WTC11 (cell line): ENCODE data around the gene PRODH. TPM values are rescaled to one million over a fixed set of nuclear protein-coding genes. Genes with fewer than 3 reads are reported as not detected.
"Not testable (repeated sequence)": the region's sequence is repeated elsewhere in the genome, so short reads cannot be mapped to it uniquely, and the experiment has no call there.

ENCODE experiments used
- ATAC-seq: fragments of 200-7000 bp; cut with Tn5 transposase; 2 replicates; pipeline ENCODE4 v1.10.0; 2021; ENCODE audit warnings: mild to moderate bottlenecking, moderate library complexity
- CTCF ChIA-PET: fragments of 300-600 bp; sonication (Branson Sonifier 250); formaldehyde crosslinking; loops from one replicate; lab custom pipeline; 2021; ENCODE audit warnings: antibody characterized with exemption; lab: Charles Lee
- POLR2A ChIA-PET: fragments of 350-600 bp; sonication (Branson Sonifier 250); formaldehyde crosslinking; loops from one replicate; lab custom pipeline; 2021; ENCODE audit warnings: antibody characterized with exemption; lab: Charles Lee
- DNase-seq: peaks from one replicate; pipeline ENCODE4 v3.0.0; 2021; ENCODE audit warnings: low spot score
- H3K27ac Mint-ChIP-seq: 2 replicates; pipeline ENCODE4 v1.8.0; 2021; ENCODE audit warnings: mixed read lengths
- H3K27me3 Mint-ChIP-seq: 2 replicates; pipeline ENCODE4 v1.8.0; 2021; ENCODE audit warnings: low read depth, mild to moderate bottlenecking, moderate library complexity, mixed read lengths
- H3K36me3 Mint-ChIP-seq: 2 replicates; pipeline ENCODE4 v1.8.0; 2021; ENCODE audit warnings: mixed read lengths
- H3K4me1 Mint-ChIP-seq: 2 replicates; pipeline ENCODE4 v1.8.0; 2022; ENCODE audit warnings: mixed read lengths
- H3K4me3 Mint-ChIP-seq: 2 replicates; pipeline ENCODE4 v1.8.0; 2021; ENCODE audit warnings: mild to moderate bottlenecking, moderate library complexity, mixed read lengths
- H3K9me3 Mint-ChIP-seq: 2 replicates; pipeline ENCODE4 v1.8.0; 2021; ENCODE audit warnings: mixed read lengths
- ATF2 ChIP-seq: sonication (generic); formaldehyde crosslinking; IDR thresholded peaks from 2 replicates; pipeline ENCODE4 v1.8.1; 2022; ENCODE audit warnings: low read depth, missing genetic modification reagents, borderline replicate concordance
- CTCF ChIP-seq: fragments of 200-600 bp; IDR thresholded peaks from 2 replicates; pipeline ENCODE4 v1.8.0; 2022; ENCODE audit warnings: antibody characterized with exemption
- ELF4 ChIP-seq: sonication (generic); formaldehyde crosslinking; IDR thresholded peaks from 2 replicates; pipeline ENCODE4 v1.8.1; 2022; ENCODE audit warnings: low read depth, mild to moderate bottlenecking, moderate library complexity, missing genetic modification reagents
- EMX1 ChIP-seq: fragments of 250-450 bp; sonication (Bioruptor Pico); IDR thresholded peaks from 2 replicates; pipeline ENCODE4 v1.8.0; 2021; ENCODE audit warnings: mild to moderate bottlenecking
- ETV6 ChIP-seq: sonication (generic); formaldehyde crosslinking; IDR thresholded peaks from 2 replicates; pipeline ENCODE4 v1.8.1; 2022; ENCODE audit warnings: mild to moderate bottlenecking, missing genetic modification reagents
- HMGA2 ChIP-seq: fragments of 250-450 bp; sonication (Bioruptor Pico); IDR thresholded peaks from 2 replicates; pipeline ENCODE4 v1.4.0; 2021; ENCODE audit warnings: mild to moderate bottlenecking, moderate library complexity
- IRF1 ChIP-seq: sonication (generic); formaldehyde crosslinking; IDR thresholded peaks from 2 replicates; pipeline ENCODE4 v1.8.0; 2023; ENCODE audit warnings: missing genetic modification reagents
- OVOL2 ChIP-seq: fragments of 250-450 bp; sonication (Bioruptor Pico); IDR thresholded peaks from 2 replicates; pipeline ENCODE4 v1.9.0; 2021; ENCODE audit warnings: mild to moderate bottlenecking, borderline replicate concordance
- ZBTB21 ChIP-seq: sonication (generic); formaldehyde crosslinking; IDR thresholded peaks from 2 replicates; pipeline ENCODE4 v1.8.1; 2023; ENCODE audit warnings: mild to moderate bottlenecking, missing genetic modification reagents, borderline replicate concordance
- ZNF263 ChIP-seq: sonication (generic); formaldehyde crosslinking; IDR thresholded peaks from 2 replicates; pipeline ENCODE4 v1.8.1; 2022; ENCODE audit warnings: low read depth, mild to moderate bottlenecking, moderate library complexity, missing genetic modification reagents
- ZNF512 ChIP-seq: sonication (generic); formaldehyde crosslinking; IDR thresholded peaks from 2 replicates; pipeline ENCODE4 v1.8.1; 2022; ENCODE audit warnings: missing genetic modification reagents, borderline replicate concordance
- total RNA-seq: library from RNA; stranded (reverse); gene quantifications from 3 replicates; pipeline ENCODE4 v1.2.3, GENCODE V29; 2021
- TF ChIP-seq, protein P1 (sequence below): fragments of 250-450 bp; sonication (Bioruptor Pico); IDR thresholded peaks from 2 replicates; pipeline ENCODE4 v1.8.0; 2021; ENCODE audit warnings: mild to moderate bottlenecking
- TF ChIP-seq, protein P2 (sequence below): sonication (generic); formaldehyde crosslinking; IDR thresholded peaks from 2 replicates; pipeline ENCODE4 v1.8.0; 2022; ENCODE audit warnings: mild to moderate bottlenecking, missing genetic modification reagents

PRODH gene
- total RNA-seq, 1 experiment from 2014 or later = 97.3 TPM

DNA sequence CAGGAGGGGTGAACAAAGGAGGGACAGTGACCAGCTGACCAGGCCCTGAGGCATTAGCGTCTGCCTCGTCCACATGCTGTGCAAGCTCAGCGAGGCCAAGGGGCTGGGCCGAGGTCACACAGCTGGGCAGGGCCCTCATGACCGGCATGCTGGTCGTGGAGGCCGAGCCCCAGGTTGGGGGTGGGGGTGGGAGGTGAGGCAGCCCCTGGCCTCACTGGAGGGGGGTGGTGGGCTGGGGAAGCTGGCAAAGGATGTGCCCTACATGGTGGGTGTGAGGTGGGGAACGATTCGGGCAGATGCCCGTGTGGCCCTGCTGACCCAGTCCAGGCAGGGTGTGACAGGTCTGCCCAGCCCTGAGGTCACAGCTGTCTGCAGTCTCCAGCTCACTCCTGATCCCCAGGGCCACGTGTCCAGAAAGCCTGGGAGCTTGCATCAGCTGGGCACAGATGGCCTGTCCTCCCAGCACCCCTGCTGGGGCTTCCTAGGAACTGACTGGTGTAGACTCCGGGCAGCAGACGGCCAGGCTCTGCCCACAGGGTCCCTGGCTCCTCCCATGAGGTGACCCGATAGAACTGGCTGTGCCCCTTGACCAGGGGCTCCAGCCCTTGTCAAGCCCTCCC, 31.4 kb upstream of the PRODH start:
- POLR2A ChIA-PET, DNase-seq, H3K4me3 Mint-ChIP-seq, H3K36me3 Mint-ChIP-seq, H3K4me1 Mint-ChIP-seq, H3K27ac Mint-ChIP-seq, H3K27me3 Mint-ChIP-seq, ATAC-seq, H3K9me3 Mint-ChIP-seq: not testable (repeated sequence)
- CTCF ChIA-PET = interaction anchor here (0.6 kb wide), 1 partner anchor 177 kb away, joined by 7 read pairs; the partner anchor contains the start of gene ESS2

DNA sequence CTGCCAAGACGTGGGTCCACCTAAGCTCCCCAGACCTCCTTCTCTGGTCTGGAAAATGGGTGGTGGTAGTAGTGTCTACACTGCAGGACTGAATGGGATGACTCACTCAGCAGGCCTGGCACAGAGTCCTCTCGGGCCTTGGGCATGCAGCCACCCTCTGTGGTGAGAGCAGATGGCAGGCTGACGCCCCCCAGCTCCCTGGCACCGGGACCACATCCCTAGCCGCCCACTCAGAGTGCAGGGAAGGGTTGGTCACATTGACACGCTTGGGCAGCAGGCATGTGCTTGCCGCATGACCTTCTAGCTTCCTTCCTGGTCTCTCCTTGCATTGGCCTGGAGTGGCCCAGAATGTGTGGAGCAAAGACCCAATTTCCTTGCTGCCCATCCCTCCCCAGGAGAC, 30.7 kb upstream of the PRODH start:
- H3K27me3 Mint-ChIP-seq = 0 out of 2 replicates have a peak, but pooled peaks cover 3% of the 10 kb centered on the region
- H3K4me3 Mint-ChIP-seq = no peak overlapping the region
- peaks cover 4% of the 10 kb centered on the region; the same call in 1 of the 2 replicates for H3K4me1 Mint-ChIP-seq
- ATAC-seq (no peak), DNase-seq (no peak)
- ChIA-PET POLR2A (no interaction called here), CTCF (interaction anchor here (0.6 kb wide), 1 partner anchor 178 kb away, joined by 7 read pairs; the partner anchor contains the start of gene ESS2)
- no peaks in the 10 kb centered on the region for H3K36me3 Mint-ChIP-seq
- H3K27ac Mint-ChIP-seq = no peak overlapping the region
- TF ChIP-seq, protein P1, sequence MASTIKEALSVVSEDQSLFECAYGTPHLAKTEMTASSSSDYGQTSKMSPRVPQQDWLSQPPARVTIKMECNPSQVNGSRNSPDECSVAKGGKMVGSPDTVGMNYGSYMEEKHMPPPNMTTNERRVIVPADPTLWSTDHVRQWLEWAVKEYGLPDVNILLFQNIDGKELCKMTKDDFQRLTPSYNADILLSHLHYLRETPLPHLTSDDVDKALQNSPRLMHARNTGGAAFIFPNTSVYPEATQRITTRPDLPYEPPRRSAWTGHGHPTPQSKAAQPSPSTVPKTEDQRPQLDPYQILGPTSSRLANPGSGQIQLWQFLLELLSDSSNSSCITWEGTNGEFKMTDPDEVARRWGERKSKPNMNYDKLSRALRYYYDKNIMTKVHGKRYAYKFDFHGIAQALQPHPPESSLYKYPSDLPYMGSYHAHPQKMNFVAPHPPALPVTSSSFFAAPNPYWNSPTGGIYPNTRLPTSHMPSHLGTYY (CRISPR knock-in tag) = no peak
- TF ChIP-seq OVOL2 (no peak), HMGA2 (CRISPR knock-in tag) (no peak), ZBTB21 (CRISPR knock-in tag) (no peak), CTCF (no peak), IRF1 (no peak), ATF2 (CRISPR knock-in tag) (no peak), ETV6 (CRISPR knock-in tag) (no peak), ZNF263 (CRISPR knock-in tag) (no peak)
- TF ChIP-seq, protein P2, sequence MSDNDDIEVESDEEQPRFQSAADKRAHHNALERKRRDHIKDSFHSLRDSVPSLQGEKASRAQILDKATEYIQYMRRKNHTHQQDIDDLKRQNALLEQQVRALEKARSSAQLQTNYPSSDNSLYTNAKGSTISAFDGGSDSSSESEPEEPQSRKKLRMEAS (CRISPR knock-in tag) = no peak
- H3K9me3 Mint-ChIP-seq = no peaks in the 10 kb centered on the region

GRCh38 chr22:18965526-18966421, 29.7 kb upstream of the PRODH start:
- H3K9me3 Mint-ChIP-seq = no peaks in the 10 kb centered on the region
- DNase-seq (no peak), ATAC-seq (no peak)
- CTCF ChIA-PET = no interaction called here
- no peaks in the 10 kb centered on the region for H3K36me3 Mint-ChIP-seq
- POLR2A ChIA-PET = no interaction called here
- peaks cover 4% of the 10 kb centered on the region; the same call in 1 of the 2 replicates for H3K4me1 Mint-ChIP-seq
- H3K4me3 Mint-ChIP-seq = no peak overlapping the region
- H3K27ac Mint-ChIP-seq = no peak overlapping the region
- 0 out of 2 replicates have a peak, but pooled peaks cover 3% of the 10 kb centered on the region for H3K27me3 Mint-ChIP-seq
- TF ChIP-seq ELF4 (CRISPR knock-in tag) (no peak), HMGA2 (CRISPR knock-in tag) (no peak), ZNF512 (CRISPR knock-in tag) (no peak), EMX1 (CRISPR knock-in tag) (no peak)

GRCh38 chr22:18964501-18965265, 28.6 kb upstream of the PRODH start:
- H3K27ac Mint-ChIP-seq, H3K4me1 Mint-ChIP-seq: not testable (repeated sequence)

GRCh38 chr22:18964051-18964450, 28.0 kb upstream of the PRODH start:
- CTCF ChIA-PET, H3K4me1 Mint-ChIP-seq, DNase-seq, H3K9me3 Mint-ChIP-seq, H3K27me3 Mint-ChIP-seq, POLR2A ChIA-PET, H3K27ac Mint-ChIP-seq, ATAC-seq, H3K36me3 Mint-ChIP-seq, H3K4me3 Mint-ChIP-seq: not testable (repeated sequence)

More at GRCh38 chr22:18964501-18965265, 28.6 kb upstream of the PRODH start:
- H3K27me3 Mint-ChIP-seq, CTCF ChIA-PET, H3K36me3 Mint-ChIP-seq, H3K4me3 Mint-ChIP-seq, POLR2A ChIA-PET, ATAC-seq, H3K9me3 Mint-ChIP-seq: not testable (repeated sequence)
- peak; percentile 8 for DNase-seq
